DMS79 treated with DMSO at 0.1 percent for 48 hours (cell line): Measurements from ENCODE around the gene NTM.

ENCODE experiments used
- DNase-seq: peaks from one replicate; lab custom pipeline; 2025; lab: John Stamatoyannopoulos, UW

NTM gene

GRCh38 chr11:131734871-131735270, 364.5 kb downstream of the NTM start:
- no peak for DNase-seq

- no peak for DNase-seq
Observed at GRCh38 chr11:131737357-131737756, 366.9 kb downstream of the NTM start.

DNA sequence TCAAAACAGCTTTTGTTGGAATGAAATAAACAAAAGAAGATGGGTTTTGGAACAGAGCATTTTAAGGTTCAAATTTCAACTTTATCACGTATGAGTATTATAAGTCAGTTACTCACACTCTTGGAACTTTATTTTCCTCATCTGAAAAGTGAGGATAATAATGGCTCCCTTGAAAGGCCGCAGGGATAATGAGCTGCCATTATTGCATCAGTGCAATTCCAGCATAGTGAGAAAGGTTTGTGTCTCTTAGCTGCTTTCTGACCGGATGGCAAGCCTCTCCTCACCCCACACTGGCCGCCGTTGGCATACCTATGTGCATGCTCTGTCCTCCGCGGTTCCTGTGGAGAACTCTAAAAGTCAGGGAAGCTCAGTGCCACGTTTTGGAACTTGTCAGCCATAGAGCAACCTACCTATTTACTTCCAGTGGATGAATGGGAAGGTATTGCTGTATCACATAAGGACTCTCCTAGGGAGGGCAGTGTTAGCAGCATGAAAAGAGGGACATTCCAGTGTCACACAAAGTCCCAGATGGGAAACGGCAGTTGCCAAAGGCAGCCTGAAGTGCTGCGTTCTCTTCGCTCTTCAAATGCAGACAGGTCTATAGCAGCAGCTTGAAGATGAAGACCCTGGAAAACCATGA, 368.9 kb downstream of the NTM start:
- DNase-seq = no peak

DNA sequence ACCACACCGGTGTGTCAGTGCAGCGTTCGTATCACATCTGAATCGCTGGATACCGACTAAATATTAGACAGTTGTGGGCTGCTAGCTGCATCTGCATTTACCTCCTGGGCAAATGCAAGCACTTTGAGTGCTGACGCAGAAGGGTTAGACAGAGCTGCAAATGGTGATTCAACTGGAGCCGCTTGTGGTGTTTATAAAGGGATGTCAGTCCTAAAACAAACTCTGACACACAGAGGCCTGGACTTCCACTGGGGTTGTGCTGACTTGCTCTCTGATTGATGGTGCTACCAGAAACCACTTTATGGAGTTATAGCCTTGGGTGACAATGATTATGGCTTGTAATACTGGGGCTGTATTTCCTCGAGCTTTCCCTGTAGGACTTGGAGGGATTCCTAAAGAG, 374.4 kb downstream of the NTM start:
- DNase-seq = no peak

GRCh38 chr11:131745405-131745804, 375.0 kb downstream of the NTM start:
- no peak for DNase-seq

GRCh38 chr11:131746201-131746600, 375.8 kb downstream of the NTM start:
- DNase-seq = no peak

DNA sequence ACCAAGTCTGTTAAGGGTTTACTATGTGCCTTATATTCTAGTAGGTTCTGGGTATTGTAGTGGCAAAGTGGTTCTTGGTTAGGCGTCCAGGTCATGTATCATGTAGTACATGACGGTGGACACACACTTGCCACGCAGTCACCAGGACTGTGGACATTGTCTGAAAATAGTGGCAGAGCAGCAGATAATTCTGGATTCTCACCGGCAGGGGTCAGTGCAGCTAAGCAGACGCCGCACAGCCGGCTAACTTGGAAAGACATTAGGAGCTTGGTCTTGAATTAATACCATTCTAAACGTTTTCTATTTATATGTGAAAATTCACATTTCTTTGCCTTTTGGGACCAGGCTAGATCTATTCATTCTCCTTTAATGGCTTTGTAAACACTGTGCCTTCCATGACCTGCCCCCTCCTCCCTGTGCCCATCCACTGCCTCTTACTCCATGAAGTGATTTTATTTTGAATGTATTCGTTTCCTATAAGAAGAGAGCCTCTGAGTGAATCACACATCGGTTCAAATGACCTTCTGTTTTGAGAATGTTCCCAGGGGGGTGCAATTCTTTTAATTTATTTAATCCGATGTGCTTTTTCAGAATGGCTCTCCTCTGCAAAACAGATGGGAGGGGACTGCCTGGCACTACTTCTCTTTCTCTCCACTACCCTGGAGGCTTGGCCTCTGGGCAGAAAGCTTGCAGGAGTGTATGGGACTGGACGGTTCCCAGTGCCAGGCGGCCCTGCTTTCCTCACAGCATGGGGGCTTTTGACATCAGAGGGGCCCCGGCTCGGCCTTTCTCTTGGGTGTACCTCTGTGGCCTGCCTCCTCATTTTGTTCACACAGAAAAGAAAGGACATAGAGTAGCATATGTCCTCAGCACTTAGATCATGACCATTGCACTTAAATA, 378.0 kb downstream of the NTM start:
- peak; percentile 18 for DNase-seq

DNA sequence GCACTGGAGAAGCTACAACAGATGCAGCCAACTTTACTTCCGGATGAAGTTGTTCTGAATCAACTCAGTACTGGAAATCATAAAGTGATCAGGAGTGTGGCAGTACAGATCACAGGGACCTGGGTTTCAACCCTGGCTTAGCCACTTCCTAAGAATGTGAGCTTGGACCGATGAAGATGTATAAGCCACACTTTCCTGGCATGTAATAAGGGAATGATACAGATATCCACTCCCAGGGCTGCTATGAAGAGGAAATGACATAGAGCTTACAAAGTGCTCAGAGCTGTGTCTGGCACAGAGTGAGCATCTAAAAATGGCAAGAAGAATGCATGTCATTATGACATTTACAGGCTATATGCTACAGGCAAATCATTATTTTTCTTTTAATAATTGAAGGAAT, 378.7 kb downstream of the NTM start:
- DNase-seq = no peak

DNA sequence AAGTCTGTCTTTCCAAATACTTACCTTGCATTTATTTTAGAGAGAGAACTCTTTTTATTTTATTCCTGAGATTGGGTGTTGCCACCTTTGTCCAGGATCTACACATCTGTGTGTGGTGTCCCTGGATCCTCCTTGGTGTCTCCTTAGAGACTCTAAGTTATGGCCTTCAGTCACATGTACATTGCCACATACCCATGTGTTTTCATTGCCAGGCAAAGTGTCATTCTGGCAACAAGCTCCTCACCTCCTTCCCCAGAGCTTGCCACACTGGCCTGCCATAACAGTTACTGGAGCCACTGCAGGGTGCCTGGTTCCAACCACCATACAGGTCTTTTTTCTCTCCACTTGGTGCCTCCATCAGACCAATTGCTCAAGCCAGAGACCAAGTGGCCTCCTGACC, 379.7 kb downstream of the NTM start:
- no peak for DNase-seq

GRCh38 chr11:131750692-131751091, 380.3 kb downstream of the NTM start:
- no peak for DNase-seq

GRCh38 chr11:131754671-131755070, 384.3 kb downstream of the NTM start:
- DNase-seq = no peak

DNA sequence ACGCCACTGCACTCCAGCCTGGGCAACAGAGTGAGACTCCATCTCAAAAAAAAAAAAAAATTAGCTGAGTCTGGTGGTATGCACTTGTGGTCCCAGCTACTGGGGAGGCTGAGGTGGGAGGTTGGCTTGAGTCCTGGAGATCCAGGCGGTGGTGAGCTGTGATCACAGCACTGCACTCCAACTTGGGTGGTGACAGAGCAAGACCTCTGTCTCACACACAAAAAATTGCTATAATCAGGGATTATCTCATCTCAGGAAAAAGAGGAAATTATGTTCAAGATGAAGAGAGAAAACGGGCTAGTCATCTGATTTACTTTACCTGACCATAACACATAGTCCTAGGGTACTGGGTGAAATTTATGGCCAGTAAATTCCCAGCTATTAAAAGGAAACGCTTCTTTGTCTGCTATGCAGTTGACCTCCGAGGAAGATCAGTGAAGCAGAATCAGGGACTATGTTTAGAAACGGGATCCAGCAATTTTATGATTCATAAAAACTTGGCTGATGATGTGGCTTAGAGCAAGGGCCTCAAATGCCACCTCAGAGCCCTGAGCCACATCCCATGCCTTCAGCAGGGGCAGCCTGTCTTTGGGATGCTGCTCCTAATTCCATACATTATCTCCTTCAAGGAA, 386.2 kb downstream of the NTM start:
- no peak for DNase-seq

- no peak for DNase-seq
Observed at GRCh38 chr11:131758726-131759125, 388.3 kb downstream of the NTM start.

DNA sequence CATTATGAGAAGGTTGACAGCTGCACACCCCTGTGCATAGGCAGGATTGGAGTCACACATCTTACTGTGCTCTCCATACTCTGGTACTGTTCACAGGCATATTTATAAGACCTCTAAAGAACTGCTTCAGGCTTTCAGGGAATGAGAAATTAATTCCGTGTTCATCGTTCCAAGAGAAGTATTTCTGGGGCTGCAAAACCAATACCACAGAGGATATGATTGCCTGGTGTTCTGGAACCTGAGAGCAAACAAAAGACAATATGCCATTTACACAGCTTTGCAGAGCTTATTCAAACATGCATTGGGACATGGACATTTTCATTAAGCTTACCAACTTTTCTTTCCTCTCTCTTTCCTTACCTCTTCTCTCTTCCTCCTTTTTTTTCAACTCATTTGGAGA, 388.7 kb downstream of the NTM start:
- DNase-seq = no peak

DNA sequence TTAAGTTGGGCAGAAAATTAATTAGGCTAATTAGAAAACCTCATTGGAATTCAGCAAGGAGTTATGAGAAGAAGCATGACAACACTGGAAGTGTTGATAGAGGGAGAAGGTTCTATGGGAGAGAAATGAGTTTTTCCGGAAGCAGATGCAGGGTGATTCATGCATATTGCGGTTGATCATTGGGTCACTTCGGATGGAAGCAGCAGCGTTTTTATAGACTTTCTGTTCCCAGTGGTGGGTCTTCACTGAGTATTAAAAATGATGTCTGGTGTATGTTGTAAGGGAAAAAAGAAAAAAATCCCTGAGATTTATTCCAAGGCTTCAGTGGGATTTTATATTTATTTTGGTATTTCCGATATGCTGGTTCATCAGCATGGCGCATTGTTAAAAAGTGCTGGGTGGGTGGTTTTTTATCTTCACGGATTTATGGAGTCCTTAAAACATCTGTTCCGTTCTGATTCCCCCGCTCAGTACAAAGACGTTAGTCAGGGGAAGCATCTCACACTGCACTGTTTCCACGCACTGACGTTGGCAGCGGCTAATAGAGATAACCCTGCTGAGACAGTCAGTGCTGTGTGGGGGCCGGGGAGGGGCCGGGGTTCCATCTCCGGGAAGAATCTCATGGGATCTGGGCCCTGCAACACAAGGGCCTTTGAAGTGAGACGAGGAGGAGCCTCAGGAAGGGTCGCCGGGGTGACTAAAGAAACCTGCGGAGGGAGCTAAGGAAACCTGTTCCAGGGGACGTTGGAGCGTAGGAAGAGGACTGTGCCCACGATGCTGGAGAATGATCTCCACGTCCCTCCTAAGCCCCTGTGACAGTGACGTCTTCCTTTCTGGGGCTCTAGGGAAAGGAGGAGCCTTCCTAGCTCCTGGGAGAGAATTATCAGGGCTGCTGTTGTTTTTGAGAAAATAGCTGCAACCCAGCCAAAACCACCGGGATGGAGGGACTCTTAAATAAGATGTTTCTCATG, 390.0 kb downstream of the NTM start:
- DNase-seq = no peak

GRCh38 chr11:131762346-131763110, 392.1 kb downstream of the NTM start:
- DNase-seq = no peak

DNA sequence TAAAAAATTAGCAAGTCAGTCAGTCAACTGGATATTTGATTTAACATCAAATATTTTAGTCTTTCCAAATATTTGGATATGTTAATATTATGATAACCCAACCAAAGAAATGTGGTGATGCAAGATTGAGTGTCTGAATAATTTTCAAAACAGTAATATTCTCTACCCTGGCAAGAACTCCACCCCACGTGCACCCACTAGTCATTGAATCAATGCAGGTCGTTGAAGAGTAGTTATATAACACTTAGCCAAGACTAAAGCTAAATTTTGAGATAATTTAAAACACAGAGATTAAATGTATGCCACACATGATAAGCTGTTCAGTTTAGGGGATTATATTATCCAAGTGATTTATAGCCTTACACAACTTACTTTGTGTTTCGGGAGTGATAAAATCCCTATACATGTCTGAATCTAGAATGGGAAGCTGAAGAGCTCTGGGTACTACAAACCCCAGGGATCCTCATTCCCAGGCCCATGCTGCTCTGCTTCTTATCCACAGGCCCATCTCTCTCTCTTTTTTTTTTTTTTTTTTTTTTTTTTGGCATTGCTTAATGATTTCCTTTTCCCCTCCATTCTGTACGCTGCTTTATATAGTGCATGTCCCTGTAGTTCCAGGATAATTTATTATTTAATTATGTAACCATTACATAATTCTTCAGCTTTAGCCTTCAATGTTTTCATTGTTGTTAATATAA, 392.9 kb downstream of the NTM start:
- DNase-seq = no peak

DNA sequence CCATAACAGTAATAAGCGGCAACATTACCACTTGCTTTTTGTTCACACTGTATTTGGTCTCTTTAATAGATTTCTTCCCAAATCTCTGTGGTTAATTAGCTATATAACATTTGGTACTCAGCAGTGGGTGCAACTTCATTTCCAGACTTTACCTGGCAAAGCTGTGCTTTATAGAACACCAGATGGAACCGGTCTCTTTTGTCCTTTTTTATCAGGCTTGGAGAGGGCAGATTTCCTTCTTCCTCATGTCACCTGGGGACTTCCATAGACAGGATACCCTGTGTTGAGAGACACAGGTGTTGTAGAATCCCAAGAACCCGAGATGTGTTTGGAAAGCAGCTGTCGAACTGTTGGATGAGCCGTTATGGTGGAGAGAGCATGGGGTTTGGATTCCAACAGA, 393.7 kb downstream of the NTM start:
- no peak for DNase-seq

DNA sequence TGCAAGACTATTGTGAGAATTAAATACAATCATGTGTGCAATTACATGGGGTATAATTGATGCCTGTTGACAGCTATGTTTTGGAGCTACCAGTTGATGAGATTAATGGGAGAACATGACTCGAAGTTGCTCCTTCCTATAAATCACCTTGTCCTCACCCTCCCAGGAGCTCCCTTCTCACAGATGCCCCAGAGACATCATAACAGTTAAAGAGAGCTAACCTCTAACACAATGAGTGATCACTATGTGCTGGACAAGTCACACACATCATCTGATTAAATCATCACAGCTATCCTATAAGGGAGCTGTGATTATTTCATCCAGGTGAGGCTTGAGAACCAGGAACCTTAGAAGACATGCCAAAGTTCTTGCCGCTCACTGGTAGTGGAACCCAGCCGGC, 394.2 kb downstream of the NTM start:
- DNase-seq = no peak

DNA sequence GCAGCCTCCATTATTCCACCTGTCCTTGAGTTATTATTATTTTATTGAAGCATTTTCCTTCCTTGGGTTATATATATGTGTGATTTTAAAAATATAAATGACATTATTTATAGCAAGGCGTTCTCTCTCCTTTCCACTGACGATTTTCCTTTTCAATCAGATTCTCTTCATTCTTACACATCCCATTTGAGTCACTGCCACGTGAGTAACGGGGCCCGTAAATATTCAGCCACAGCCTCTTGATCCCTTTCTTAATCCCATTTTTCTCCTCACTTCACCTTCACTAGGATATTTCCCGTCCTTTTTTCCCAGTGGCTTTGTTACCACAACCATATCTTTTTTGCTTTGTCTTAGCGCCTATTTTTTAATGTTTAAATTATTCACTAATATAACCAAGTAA, 396.2 kb downstream of the NTM start:
- no peak for DNase-seq

- no peak for DNase-seq
Observed at GRCh38 chr11:131767421-131767820, 397.0 kb downstream of the NTM start.
